PC-9 (cell line): Measurements from ENCODE around the gene AHCYL2.

ENCODE experiments used
- CTCF ChIP-seq: fragments of 200-600 bp; sonication (generic); conservative IDR thresholded peaks from 2 replicates; pipeline ENCODE4 v1.6.1; 2017; ENCODE audit warnings: mixed run types, antibody characterized with exemption, mild to moderate bottlenecking, moderate library complexity
- EZH2 ChIP-seq: fragments of 200-600 bp; sonication (generic); IDR thresholded peaks from 2 replicates; pipeline ENCODE4 v1.8.0; 2017; ENCODE audit warnings: antibody characterized with exemption, low read depth

- no peak for TF ChIP-seq CTCF
- TF ChIP-seq EZH2, result no peak
Observed at GRCh38 chr7:129189661-129190310, 35.0 kb upstream of the AHCYL2 start.
